K562 (cell line): ENCODE measurements around the gene NFIB. TPM values are rescaled to one million over a fixed set of nuclear protein-coding genes. Genes with fewer than 3 reads are reported as not detected.

ENCODE experiments used
- ATAC-seq: fragments of 200-7000 bp; cut with Tn5 transposase; 3 replicates; pipeline ENCODE4 v1.9.1; 2020; ENCODE audit warnings: moderate library complexity
- BruUV-seq: library from RNA; stranded (reverse); fragments of 400-500 nt; replicated peaks from 2 replicates; lab custom pipeline; 2021; lab: Mats Ljungman, UMichigan
- CTCF ChIA-PET: fragments of 300-600 bp; formaldehyde crosslinking; extraction: SDS; loops from one replicate; lab custom pipeline; 2021; ENCODE audit warnings: low intra/inter-chr PET ratio; lab: Yijun Ruan, JAX
- POLR2A ChIA-PET: fragments of 300-600, 350-650 bp; sonication (Branson Sonifier 250); formaldehyde crosslinking; extraction: SDS; loops from one replicate; lab custom pipeline; 2021; ENCODE audit warnings: antibody characterized with exemption, inconsistent platforms; lab: Yijun Ruan, JAX
- DNase-seq, 4 experiments: peaks; one replicate each; pipeline versions ENCODE4 v3.0.0 to v3.0.0-alpha.2; 2011 to 2018; ENCODE audit warnings: low spot score in 3 of 4, mixed read lengths in 3 of 4; ENCODE audit errors: extremely low read depth in 1 of 4
- FAIRE-seq: peaks from 2 replicates; lab custom pipeline; 2011; peaks lifted over from hg19 to GRCh38; lab: Jason Lieb, UNC
- H2AFZ ChIP-seq: 2 replicates; pipeline ENCODE4 v1.6.0; 2011; ENCODE audit warnings: low read depth, low read length, control low read depth, inconsistent platforms
- H3K27ac ChIP-seq: fragments of 200-600 bp; 3 replicates; pipeline ENCODE4 v1.8.0; 2011; ENCODE audit warnings: low read depth, mild to moderate bottlenecking, control low read depth, inconsistent platforms, low read length, moderate library complexity, mixed read lengths; ENCODE audit errors: extremely low read depth
- H3K27me3 ChIP-seq, 2 experiments: fragments of 300-600 bp in 1 of 2; 2 replicates in 1 of 2; 3 replicates in 1 of 2; pipeline versions ENCODE4 v1.6.0 to v1.8.0; 2011; ENCODE audit warnings: inconsistent platforms in 2 of 2, low read length in 2 of 2, mild to moderate bottlenecking in 1 of 2, mixed read lengths in 1 of 2, moderate library complexity in 1 of 2; ENCODE audit not compliant: control insufficient read depth in 2 of 2, insufficient read depth in 2 of 2
- H3K36me3 ChIP-seq: fragments of 300-600 bp; 3 replicates; pipeline ENCODE4 v1.8.0; 2011; ENCODE audit warnings: mild to moderate bottlenecking, low read length, inconsistent platforms; ENCODE audit not compliant: control insufficient read depth, insufficient read depth
- H3K4me1 ChIP-seq, 2 experiments: fragments of 200-600 bp in 1 of 2; replicated peaks in 1 of 2; 2 replicates in 1 of 2; 3 replicates in 1 of 2; pipeline versions ENCODE4 v1.5.1 to v1.8.0; 2011; ENCODE audit warnings: inconsistent platforms in 2 of 2, low read length in 2 of 2, mild to moderate bottlenecking in 1 of 2, mixed read lengths in 1 of 2, moderate library complexity in 1 of 2; ENCODE audit not compliant: control insufficient read depth in 2 of 2, insufficient read depth in 2 of 2
- H3K4me2 ChIP-seq: 2 replicates; pipeline ENCODE4 v1.6.1; 2011; ENCODE audit warnings: low read length, control low read depth, inconsistent platforms, mixed read lengths; ENCODE audit not compliant: insufficient read depth
- H3K4me3 ChIP-seq: fragments of 200-600 bp; sonication (generic), shearing (Covaris generic); 2 replicates; pipeline ENCODE4 v1.5.1; 2016; ENCODE audit warnings: control low read depth, inconsistent platforms
- H3K79me2 ChIP-seq: fragments of 200-600 bp; 3 replicates; pipeline ENCODE4 v1.8.0; 2011; ENCODE audit warnings: low read length, inconsistent platforms; ENCODE audit not compliant: control insufficient read depth, insufficient read depth
- H3K9ac ChIP-seq, 2 experiments: 2 replicates each; pipeline versions ENCODE4 v1.6.0 to v1.6.1; 2011; ENCODE audit warnings: low read depth in 2 of 2, low read length in 2 of 2, control low read depth in 1 of 2, inconsistent platforms in 1 of 2, mild to moderate bottlenecking in 1 of 2, mixed read lengths in 1 of 2; ENCODE audit not compliant: insufficient read depth in 1 of 2
- H3K9me1 ChIP-seq: one replicate; pipeline ENCODE4 v1.6.0; 2011; ENCODE audit warnings: inconsistent platforms, mild to moderate bottlenecking, low read length, moderate library complexity; ENCODE audit not compliant: control insufficient read depth, insufficient read depth
- H3K9me3 ChIP-seq: replicated peaks from 2 replicates; pipeline ENCODE4 v1.5.1; 2011; ENCODE audit warnings: low read depth, low read length, inconsistent platforms; ENCODE audit not compliant: control insufficient read depth, insufficient read depth
- H4K20me1 ChIP-seq: replicated peaks from 2 replicates; pipeline ENCODE4 v1.6.1; 2011; ENCODE audit warnings: low read length, inconsistent platforms, mixed read lengths; ENCODE audit not compliant: control insufficient read depth, insufficient read depth
- ARID4B ChIP-seq: sonication (generic); formaldehyde crosslinking; IDR thresholded peaks from 2 replicates; pipeline ENCODE4 v1.8.0; 2022; ENCODE audit warnings: mild to moderate bottlenecking, missing genetic modification reagents
- DLX4 ChIP-seq: fragments of 250-450 bp; sonication (Bioruptor Pico); IDR thresholded peaks from 2 replicates; pipeline ENCODE4 v1.6.1; 2021; ENCODE audit warnings: mild to moderate bottlenecking
- ESRRA ChIP-seq: fragments of 450-650 bp; IDR thresholded peaks from 2 replicates; pipeline ENCODE4 v1.6.1; 2014; ENCODE audit warnings: low read depth, mild to moderate bottlenecking, moderate library complexity, borderline replicate concordance
- MAZ ChIP-seq, 2 experiments: fragments of 450-650 bp in 1 of 2; sonication (generic) in 1 of 2; formaldehyde crosslinking; IDR thresholded peaks in 1 of 2; conservative IDR thresholded peaks in 1 of 2; 2 replicates each; pipeline versions ENCODE4 v1.4.0 to v1.5.0; 2020; ENCODE audit warnings: mild to moderate bottlenecking in 1 of 2, missing genetic modification reagents in 1 of 2
- RBM39 ChIP-seq: fragments of 200-400 bp; formaldehyde crosslinking; optimal IDR thresholded peaks from 2 replicates; pipeline ENCODE3; 2018; ENCODE audit warnings: low read depth, low read length
- SRF ChIP-seq, 2 experiments: fragments of 250-450, 450-650 bp in 1 of 2; sonication (Bioruptor Pico) in 1 of 2; sonication (generic) in 1 of 2; formaldehyde crosslinking; IDR thresholded peaks; 2 replicates each; pipeline versions ENCODE4 v1.5.0 to v1.5.1; 2020 to 2022; ENCODE audit warnings: mild to moderate bottlenecking in 1 of 2, missing genetic modification reagents in 1 of 2
- ZNF212 ChIP-seq: fragments of 450-650 bp; formaldehyde crosslinking; IDR thresholded peaks from 2 replicates; pipeline ENCODE4 v1.4.0; 2020; ENCODE audit warnings: mild to moderate bottlenecking
- ZNF318 ChIP-seq, 2 experiments: fragments of 450-650 bp; IDR thresholded peaks; 2 replicates each; pipeline ENCODE4 v1.6.1; 2016; ENCODE audit warnings: mild to moderate bottlenecking in 2 of 2, borderline replicate concordance in 1 of 2, low read depth in 1 of 2, moderate library complexity in 1 of 2
- ZNF695 ChIP-seq: fragments of 450-650 bp; formaldehyde crosslinking; IDR thresholded peaks from 2 replicates; pipeline ENCODE4 v1.4.0; 2020; ENCODE audit warnings: mild to moderate bottlenecking, moderate library complexity
- WGBS: fragments of 100-300 bp; shearing (Covaris generic); methylation state at CpG from one replicate; pipeline ENCODE4 v1.1.6; 2016; ENCODE audit warnings: low coverage, mixed read lengths; ENCODE audit not compliant: insufficient coverage; ENCODE audit errors: missing lambda C conversion rate; 5-methylcytosine and 5-hydroxymethylcytosine counted together
- in situ Hi-C: fragments of 300-500 bp; cut with MboI; formaldehyde crosslinking; loops from 4 replicates; pipeline ENCODE4 v1.15.0; 2018; ENCODE audit warnings: inconsistent platforms, mixed read lengths
- intact Hi-C: fragments of 100-400 bp; cut with micrococcal nuclease; formaldehyde crosslinking; loops from 2 replicates; pipeline ENCODE4 v1.14.2; 2022
- polyA plus RNA-seq, 8 experiments: library from polyadenylated mRNA; depleted of rRNA in 4 of 8; stranded (reverse) in 5 of 8; unstranded in 3 of 8; fragments of >200 nt; fragmentation: Nextera tagmentation in 2 of 8; fragmentation: Illumina TruSeq in 1 of 8; extraction: Ambion mirVana in 2 of 8; extraction: Trizol in 1 of 8; gene quantifications; 2 replicates each; pipeline versions ENCODE4 v1.2.1 to v1.2.3, GENCODE V29; 2011 to 2014; ENCODE audit warnings: inconsistent platforms in 1 of 8, missing spikeins in 1 of 8
- total RNA-seq, 7 experiments: library from RNA; depleted of rRNA in 6 of 7; stranded (reverse); fragments of >200 nt in 6 of 7; fragmentation: Illumina TruSeq in 2 of 7; extraction: Trizol in 2 of 7; gene quantifications; 2 replicates each; pipeline versions ENCODE4 v1.2.1 to v1.2.3, GENCODE V29; 2011 to 2021; ENCODE audit warnings: low replicate concordance in 1 of 7

Gene NFIB
- total and polyA plus RNA-seq, 9 of the 15 experiments (the other 6 are each of a cell fraction or from before 2014, with no cell fraction given) = 1.2 to 3.3 (median 1.9) TPM

GRCh38 chr9:14147738-14148137 lies 166.2 kb downstream of the NFIB start:
- Histone ChIP-seq H3K9ac (no peak overlapping the region), H3K4me1 (no peaks in the 10 kb centered on the region), H4K20me1 (no peaks in the 10 kb centered on the region), H3K27me3 (no peaks in the 10 kb centered on the region), H2AFZ (no peak overlapping the region), H3K27ac (no peak overlapping the region), H3K9me1 (no peaks in the 10 kb centered on the region), H3K9me3 (no peaks in the 10 kb centered on the region), H3K4me3 (no peak overlapping the region), H3K4me2 (no peak overlapping the region), H3K36me3 (no peaks in the 10 kb centered on the region), H3K79me2 (no peaks in the 10 kb centered on the region)
- intact Hi-C loops = no loop called here
- WGBS = 17% methylated on average over 1 of the region's 1 CpG
- ChIA-PET CTCF (no interaction called here), POLR2A (no interaction called here)
- DNase-seq = no peak
- in situ Hi-C loops = no loop called here
- no TSS peak for BruUV-seq
- FAIRE-seq = no peak
- no peak for ATAC-seq
- TF ChIP-seq ZNF318 (IDR thresholded peaks at IDR 0.05; ENCODE audit: borderline replicate concordance in 1 of 2, low read depth in 1 of 2) (no peak), SRF (CRISPR knock-in tag; IDR thresholded peaks at IDR 0.05) (no peak), ZNF212 (no peak), DLX4 (CRISPR knock-in tag) (no peak), RBM39 (no peak), ZNF695 (CRISPR knock-in tag) (no peak), ARID4B (no peak), MAZ (CRISPR knock-in tag; conservative IDR thresholded peaks at IDR 0.05 in 1 of 2, IDR thresholded peaks at IDR 0.05 in 1 of 2) (no peak), ESRRA (no peak)
